Cardiac fibroblast (primary cell): ENCODE data around the gene ATIC.

Source experiments
- DNase-seq, 2 donors: peaks; one replicate each; pipeline versions ENCODE4 v3.0.0 to v3.0.0-alpha.2; 2010; ENCODE audit warnings: low read depth in 2 of 2
- H3K4me3 ChIP-seq, 2 donors: replicated peaks in 1 of 2; 1 replicate in 1 of 2; 2 replicates in 1 of 2; pipeline ENCODE4 v1.5.1; 2011; ENCODE audit warnings: low read depth in 2 of 2, low read length in 2 of 2, mild to moderate bottlenecking in 2 of 2, moderate library complexity in 1 of 2
- CTCF ChIP-seq: IDR thresholded peaks from one replicate; pipeline ENCODE4 v1.5.1; 2011; ENCODE audit warnings: low read depth, mild to moderate bottlenecking, low read length, inconsistent platforms

The ATIC gene

GRCh38 chr2:215311625-215312396, at the start of gene ATIC:
ATIC (plus strand) TSS chr2:215312059; CDS start chr2:215312143, 84 bp downstream.
- peak; percentile 94 to 96 for DNase-seq
- peak within 1 kb of the TSS; percentile 60 to 78 for H3K4me3 ChIP-seq
- no peak for TF ChIP-seq CTCF

GRCh38 chr2:215262303-215262702, 49.6 kb upstream of the ATIC start:
- no peak for TF ChIP-seq CTCF
- H3K4me3 ChIP-seq, result no peak overlapping the region
- no peak for DNase-seq

- no peak for TF ChIP-seq CTCF
- no peak overlapping the region for H3K4me3 ChIP-seq
- DNase-seq, result no peak
Observed at GRCh38 chr2:215262741-215263362, 49.0 kb upstream of the ATIC start.

- TF ChIP-seq CTCF, result no peak
- H3K4me3 ChIP-seq, result no peak overlapping the region
- DNase-seq, result no peak
Observed at GRCh38 chr2:215264374-215264773, 47.5 kb upstream of the ATIC start.

GRCh38 chr2:215269397-215270117, 42.3 kb upstream of the ATIC start:
- peak; percentile 88 to 90 for DNase-seq
- no peak overlapping the region for H3K4me3 ChIP-seq
- peak; percentile 73 for TF ChIP-seq CTCF

GRCh38 chr2:215270118-215270451, 41.8 kb upstream of the ATIC start:
- no peak for TF ChIP-seq CTCF
- H3K4me3 ChIP-seq, result no peak overlapping the region
- no peak for DNase-seq
